H4 (cell line): Measurements from ENCODE around the gene ADAMTS2. TPM values are rescaled to one million over a fixed set of nuclear protein-coding genes. Genes with fewer than 3 reads are reported as not detected.

Experiments used
- DNase-seq: peaks from one replicate; pipeline ENCODE4 v3.0.0-alpha.2; 2015; ENCODE audit warnings: low spot score
- total RNA-seq: library from RNA; depleted of rRNA; stranded (reverse); fragments of >200 nt; shearing (Covaris generic); gene quantifications from 2 replicates; pipeline ENCODE4 v1.2.3, GENCODE V29; 2014

Gene ADAMTS2
- total RNA-seq, 1 experiment from 2014 or later, result 1.2 TPM

DNA sequence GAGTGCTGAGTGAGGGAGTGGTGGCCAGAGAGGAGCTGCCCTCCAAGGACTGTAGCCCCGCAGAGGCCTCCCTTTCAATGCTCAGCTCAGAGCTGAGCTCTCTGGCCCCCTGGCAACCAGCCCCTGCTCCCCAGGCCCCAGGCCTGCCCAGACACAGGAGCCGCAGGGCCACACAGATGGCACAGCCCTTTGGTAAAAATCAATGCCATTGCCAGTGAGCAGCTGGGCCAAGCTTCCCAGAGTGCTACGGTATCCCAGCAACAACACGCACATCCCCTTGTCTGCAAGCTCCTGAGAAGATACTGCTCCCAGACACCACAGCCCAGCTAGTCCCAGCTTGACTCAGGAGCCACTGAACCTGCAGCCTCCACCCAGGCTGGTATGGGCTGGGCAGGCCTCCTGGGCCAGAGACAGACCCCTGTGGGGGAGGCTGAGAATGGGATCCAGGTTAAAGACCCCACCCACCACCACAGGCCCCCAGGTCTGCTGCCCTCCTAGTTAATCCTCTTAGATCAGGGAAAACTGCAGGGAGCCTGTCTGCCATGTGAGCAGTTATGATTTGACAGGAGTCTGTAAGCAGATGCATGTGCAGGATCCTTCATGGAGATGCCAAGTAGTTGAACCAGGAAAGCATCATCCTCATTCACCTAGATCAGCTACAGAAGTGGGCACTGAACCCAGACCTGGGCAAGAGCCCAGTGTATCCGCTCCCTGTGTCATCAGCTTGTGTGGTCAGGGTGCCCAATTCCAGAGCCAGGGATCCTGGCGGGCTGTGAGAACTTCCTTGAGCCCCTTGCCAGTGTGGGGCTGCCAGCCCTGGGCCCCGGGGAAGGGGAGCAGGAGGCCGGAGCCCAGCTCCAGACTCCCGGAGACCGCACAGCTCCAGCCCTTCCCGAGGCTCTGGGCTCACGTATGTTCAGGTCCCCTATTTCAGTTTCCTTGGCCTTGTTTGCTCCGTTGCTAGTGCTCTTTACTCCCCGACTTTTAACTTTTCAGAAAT is 26.7 kb upstream of the ADAMTS2 start:
- DNase-seq, result no peak

GRCh38 chr5:179371121-179371510 is 25.9 kb upstream of the ADAMTS2 start:
- no peak for DNase-seq

GRCh38 chr5:179370490-179371120 is 25.3 kb upstream of the ADAMTS2 start:
- DNase-seq, result no peak

DNA sequence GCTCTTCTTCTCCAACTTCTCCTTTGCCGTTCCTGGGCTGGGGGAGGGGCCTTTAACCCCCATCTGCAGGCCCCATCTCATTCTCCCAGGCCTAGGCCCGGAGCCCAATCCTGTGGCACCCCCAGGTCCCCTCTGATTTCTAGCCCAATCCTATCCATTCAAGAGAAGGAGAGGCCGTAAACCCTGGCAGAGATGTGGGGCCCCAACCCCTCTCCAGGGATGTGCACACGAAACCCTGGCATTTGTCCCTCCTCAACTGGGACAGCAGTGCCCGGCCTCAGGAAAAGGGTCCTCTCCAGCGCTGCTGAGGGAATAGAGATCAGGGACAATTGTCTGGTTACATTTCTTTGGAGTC is 24.2 kb upstream of the ADAMTS2 start:
- DNase-seq, result no peak

- no peak for DNase-seq
Measured at GRCh38 chr5:179368806-179369529, 23.7 kb upstream of the ADAMTS2 start.

DNA sequence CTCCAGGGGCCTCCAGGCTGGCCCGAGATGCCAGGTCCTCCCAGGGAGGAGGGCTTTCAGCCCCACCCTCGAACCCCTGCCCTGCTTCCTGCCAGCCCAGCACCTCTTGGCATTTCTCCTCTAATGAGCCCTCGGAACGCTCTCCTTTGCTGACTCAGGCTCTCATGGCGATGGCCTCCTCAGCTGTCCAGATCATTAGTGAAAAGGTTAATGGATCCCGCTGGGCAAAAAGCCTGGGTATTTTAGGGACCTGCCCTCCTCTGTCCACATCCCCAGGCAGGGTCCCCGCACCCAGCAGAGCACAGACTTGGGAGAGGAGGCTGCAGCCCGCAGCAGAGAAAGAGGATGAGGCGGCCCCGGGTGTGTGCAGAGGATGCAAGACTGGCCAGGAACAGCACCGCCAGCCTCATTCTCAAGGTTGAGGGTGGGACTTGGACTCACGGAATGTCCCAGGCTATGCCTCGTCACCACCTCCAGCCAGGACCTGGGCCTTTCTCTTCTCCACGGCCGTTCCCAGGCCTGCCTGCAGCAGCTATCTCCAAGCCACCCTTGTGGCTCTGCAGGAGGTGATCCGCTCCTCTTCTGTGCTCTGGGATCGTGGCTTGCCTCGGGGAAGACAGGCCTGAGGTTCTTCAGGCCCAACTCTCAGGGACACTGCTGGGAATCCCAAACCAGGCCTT is 23.0 kb upstream of the ADAMTS2 start:
- no peak for DNase-seq

DNA sequence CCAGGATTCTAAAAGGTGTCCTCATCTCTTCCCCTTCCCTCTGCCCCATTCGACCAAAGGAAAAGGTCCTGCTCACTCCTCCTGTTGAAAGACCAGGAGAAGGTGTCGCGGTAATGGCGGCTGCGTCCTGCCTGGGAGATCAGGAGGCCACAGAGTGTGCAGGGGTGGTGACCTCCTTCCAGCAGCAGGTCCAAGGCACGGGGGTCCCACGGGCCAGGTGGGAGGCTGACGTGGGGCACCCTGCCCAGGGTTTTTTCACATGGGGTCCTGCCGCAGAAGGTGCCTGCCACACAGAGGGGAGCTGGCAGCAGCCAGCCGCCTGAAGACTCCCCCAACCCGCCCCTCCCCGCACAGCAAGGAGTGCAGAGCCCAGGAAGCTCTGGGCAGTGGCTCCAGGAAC is 22.2 kb upstream of the ADAMTS2 start:
- DNase-seq, result no peak

- DNase-seq, result no peak
Measured at GRCh38 chr5:179362355-179362754, 17.1 kb upstream of the ADAMTS2 start.

- DNase-seq, result no peak
Measured at GRCh38 chr5:179361037-179361603, 15.9 kb upstream of the ADAMTS2 start.

DNA sequence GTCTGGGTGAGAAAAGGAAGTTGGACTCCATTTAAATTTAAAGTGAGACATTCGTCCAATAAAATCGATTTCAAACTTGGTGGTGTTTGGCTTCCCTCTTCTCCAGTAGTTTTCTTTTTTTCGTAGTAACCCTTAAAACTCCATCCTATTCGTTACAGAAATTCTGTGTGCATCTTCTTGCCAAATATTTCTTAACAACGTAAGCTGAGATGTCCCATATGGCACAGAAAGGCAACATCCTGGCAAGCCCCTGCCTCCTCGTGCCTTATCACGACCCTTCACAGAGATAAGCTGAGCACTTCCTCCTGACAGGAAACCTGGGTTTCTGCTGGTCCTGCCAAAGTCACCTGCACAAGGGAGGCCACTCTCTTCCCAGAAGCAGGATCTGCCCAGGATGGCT is 11.8 kb upstream of the ADAMTS2 start:
- no peak for DNase-seq

- no peak for DNase-seq
Measured at GRCh38 chr5:179355976-179356974, 11.0 kb upstream of the ADAMTS2 start.

GRCh38 chr5:179354305-179354882 is 9.1 kb upstream of the ADAMTS2 start:
- no peak for DNase-seq

GRCh38 chr5:179348843-179349242 is 3.6 kb upstream of the ADAMTS2 start:
- DNase-seq, result no peak

DNA sequence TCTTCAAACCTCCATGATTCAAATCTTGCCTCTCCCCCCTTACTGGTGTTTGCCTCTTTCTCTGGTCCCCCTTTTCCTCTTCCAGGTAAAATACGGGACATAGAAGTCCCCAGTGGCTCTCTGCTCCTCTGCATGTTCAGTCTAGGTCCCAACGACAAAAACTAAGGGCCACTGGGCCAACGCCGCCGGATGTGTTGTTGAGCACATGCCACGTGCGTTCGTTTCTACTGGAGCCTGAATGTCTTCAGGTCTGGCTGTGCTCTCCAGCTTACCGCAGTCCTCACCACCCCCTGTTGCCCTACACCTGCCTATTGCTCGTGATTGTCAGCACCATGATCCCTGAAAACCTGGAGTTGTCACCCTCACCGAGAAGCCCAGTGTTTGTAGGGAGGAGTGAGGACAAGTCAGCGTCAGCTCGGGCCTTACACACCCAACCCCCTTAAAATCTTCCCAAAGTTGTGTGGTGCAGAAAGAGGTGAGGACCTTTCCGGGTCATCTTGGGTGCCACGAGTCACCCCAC is 2.8 kb upstream of the ADAMTS2 start:
- DNase-seq, result no peak

GRCh38 chr5:179347581-179347980 is 2.3 kb upstream of the ADAMTS2 start:
- DNase-seq, result no peak

DNA sequence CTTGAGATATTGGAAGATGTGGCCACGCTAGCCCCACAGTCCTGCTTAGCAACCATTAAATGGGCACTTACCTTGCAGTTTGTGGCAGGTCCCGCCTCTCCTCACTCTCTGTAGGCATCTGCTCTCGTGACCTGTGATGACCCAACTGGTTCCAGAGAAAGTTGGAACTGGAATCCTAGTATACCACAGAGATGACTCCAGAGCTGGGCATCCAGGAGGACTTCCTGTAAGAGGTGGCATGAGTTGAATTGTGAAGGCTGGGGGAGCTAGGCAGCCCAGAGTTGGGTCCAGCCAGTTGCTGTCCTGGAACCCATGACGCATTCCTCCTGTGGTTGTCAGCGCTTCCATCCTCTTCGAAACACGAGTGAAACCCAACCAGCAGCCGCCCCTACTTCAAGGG is 1.6 kb upstream of the ADAMTS2 start:
- no peak for DNase-seq

DNA sequence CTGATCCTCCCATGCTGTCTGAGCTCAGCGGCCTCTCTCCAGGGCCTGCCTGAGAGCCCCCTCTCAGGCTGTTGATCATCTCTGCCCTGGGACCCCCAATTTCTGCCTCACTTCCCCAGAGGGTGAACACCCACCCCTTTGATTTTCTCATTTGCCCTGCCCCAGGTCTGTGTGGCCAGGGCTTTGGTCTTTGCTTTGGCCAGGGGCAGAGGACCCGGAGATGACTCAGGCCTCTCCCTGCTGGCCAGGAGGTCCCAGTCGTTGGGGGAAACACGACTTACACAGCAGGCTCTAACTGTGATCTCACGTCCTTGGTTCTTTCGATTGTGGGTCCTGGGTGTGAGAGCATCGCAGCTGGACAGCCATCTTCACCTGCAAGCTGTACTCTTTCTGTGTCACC is 1.1 kb upstream of the ADAMTS2 start:
- DNase-seq, result no peak

DNA sequence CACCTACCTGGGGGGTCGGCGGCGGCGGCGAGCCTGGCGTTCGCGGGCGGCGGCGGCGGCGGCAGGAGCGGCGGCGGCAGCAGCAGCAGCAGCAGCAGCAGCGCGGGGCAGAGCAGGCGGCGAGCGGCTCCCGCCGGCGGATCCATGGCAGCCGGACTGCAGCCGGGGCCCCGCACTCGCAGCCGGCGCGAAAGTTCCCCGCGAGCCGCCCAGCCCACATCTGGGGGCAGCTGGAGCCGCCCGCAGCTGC is 153 bp downstream of the ADAMTS2 start:
- DNase-seq, result no peak

GRCh38 chr5:179344431-179345182 is 654 bp downstream of the ADAMTS2 start:
- no peak for DNase-seq
